Activated T-cell treated with anti-CD3 and anti-CD28 coated beads, Interleukin-2, amount 50 U/mL, for 72 hours (primary cell): ENCODE measurements around the gene PAQR7. TPM values are rescaled to one million over a fixed set of nuclear protein-coding genes. Genes with fewer than 3 reads are reported as not detected.
"Not testable (repeated sequence)": the region's sequence is repeated elsewhere in the genome, so short reads cannot be mapped to it uniquely, and the experiment has no call there.

Experiments
- ATAC-seq, 2 donors: fragments of 150-1000 bp; cut with Tn5 transposase; replicated peaks in 1 of 2; 2 replicates each; pipeline ENCODE4 v1.10.0; 2021; ENCODE audit warnings: moderate library complexity in 2 of 2, mild to moderate bottlenecking in 1 of 2
- DNase-seq, 2 donors: peaks; one replicate each; pipeline ENCODE4 v3.0.0; 2021 to 2022; ENCODE audit warnings: mixed read lengths in 1 of 2
- H3K27ac Mint-ChIP-seq: one replicate; pipeline ENCODE4 v1.8.0; 2022; ENCODE audit warnings: mild to moderate bottlenecking, moderate library complexity, mixed read lengths
- H3K27me3 Mint-ChIP-seq: one replicate; pipeline ENCODE4 v1.8.0; 2022; ENCODE audit warnings: low read depth, mixed read lengths
- H3K36me3 Mint-ChIP-seq, 2 donors: one replicate each; pipeline ENCODE4 v1.8.0; 2022; ENCODE audit warnings: mixed read lengths in 2 of 2, mild to moderate bottlenecking in 1 of 2; ENCODE audit not compliant: insufficient read depth in 2 of 2
- H3K4me1 Mint-ChIP-seq: one replicate; pipeline ENCODE4 v1.8.0; 2022; ENCODE audit warnings: low read depth, mixed read lengths
- H3K4me3 Mint-ChIP-seq, 2 donors: one replicate each; pipeline ENCODE4 v1.8.0; 2022; ENCODE audit warnings: mild to moderate bottlenecking in 2 of 2, mixed read lengths in 2 of 2, moderate library complexity in 2 of 2
- H3K9me3 Mint-ChIP-seq, 2 donors: one replicate each; pipeline ENCODE4 v1.8.0; 2022; ENCODE audit warnings: mixed read lengths in 2 of 2
- total RNA-seq, 2 donors: library from RNA; stranded (reverse); gene quantifications; one replicate each; pipeline ENCODE4 v1.2.3, GENCODE V29; 2022

PAQR7 gene
- total RNA-seq, 2 donors from 2014 or later, result 4.6 to 5.1 TPM

DNA sequence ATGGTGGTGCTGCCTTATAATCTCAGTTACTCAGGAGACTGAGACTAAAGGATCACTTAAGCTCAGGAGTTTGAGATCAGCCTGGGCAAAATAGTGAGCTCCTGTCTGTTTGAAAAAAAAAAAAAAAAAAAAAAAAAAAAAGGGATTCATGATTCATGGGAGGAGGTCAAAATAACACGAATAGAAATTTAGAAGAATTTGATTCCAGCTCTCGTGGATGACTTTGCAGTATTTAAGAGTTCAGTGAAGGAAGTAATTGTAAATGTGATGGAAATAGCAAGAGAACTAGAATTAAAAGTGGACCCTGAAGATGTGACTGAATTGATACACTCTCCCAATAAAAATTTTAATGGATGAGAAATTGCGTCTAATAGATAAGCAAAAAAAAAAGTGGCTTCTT lies 32.0 kb downstream of the PAQR7 start:
- ATAC-seq (no peak), DNase-seq (no peak)
- Mint-ChIP-seq H3K9me3 (peaks cover 3 to 4% of the 10 kb centered on the region in 2 donors), H3K4me1 (peaks cover 10% of the 10 kb centered on the region), H3K27me3 (no peaks in the 10 kb centered on the region), H3K36me3 (peaks cover 2 to 3% of the 10 kb centered on the region in 2 donors), H3K27ac (no peak overlapping the region), H3K4me3 (no peak overlapping the region)

DNA sequence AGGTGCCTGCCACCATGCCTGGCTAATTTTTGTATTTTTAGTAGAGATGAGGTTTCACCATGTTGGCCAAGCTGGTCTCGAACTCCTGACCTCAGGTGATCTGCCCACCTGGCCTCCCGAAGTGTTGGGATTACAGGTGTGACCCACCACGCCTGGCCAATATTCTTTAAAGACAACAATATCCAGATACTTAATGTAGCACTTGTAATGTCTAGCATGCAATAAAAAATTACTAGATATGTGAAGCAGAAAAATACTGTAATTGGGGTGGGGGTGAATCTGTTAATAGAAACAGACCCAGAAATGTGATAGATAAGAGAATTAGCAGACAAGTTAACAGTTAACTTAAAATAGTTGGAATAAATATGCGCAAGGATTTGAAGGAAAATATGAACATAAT lies 35.7 kb downstream of the PAQR7 start:
- not testable (repeated sequence) for H3K4me1 Mint-ChIP-seq, H3K4me3 Mint-ChIP-seq, H3K9me3 Mint-ChIP-seq, ATAC-seq, DNase-seq, H3K36me3 Mint-ChIP-seq, H3K27ac Mint-ChIP-seq, H3K27me3 Mint-ChIP-seq

DNA sequence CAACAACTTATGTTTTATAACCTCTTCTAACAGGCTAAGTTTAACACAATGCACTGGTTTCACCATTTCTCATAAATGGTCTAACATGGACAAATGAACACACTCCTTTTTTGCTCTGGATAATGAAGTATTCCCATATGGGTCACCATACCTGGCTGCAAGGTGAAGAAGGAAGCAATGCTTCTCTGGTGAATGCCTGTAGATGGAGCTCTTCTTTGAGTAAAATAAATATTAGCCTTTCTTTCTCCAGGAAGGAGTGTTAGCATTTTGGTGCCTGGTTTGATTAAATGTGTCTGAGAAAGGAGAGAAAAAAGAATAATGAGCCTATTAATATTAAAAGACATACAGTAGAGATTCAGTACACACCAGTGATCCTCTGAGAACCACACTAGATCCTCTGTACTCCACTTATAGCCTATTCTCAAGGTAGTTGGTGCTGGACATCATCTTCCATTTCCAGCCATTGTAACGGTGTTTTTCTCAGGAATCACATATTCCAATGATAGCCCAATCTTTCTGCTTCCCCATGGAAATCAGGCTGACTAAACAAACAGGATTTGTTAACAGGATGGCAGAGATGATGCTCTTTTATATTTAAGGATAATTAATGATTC lies 38.1 kb downstream of the PAQR7 start:
- H3K27me3 Mint-ChIP-seq, result no peaks in the 10 kb centered on the region
- H3K36me3 Mint-ChIP-seq, result peaks cover 2 to 13% of the 10 kb centered on the region in 2 donors
- H3K4me1 Mint-ChIP-seq, result no peaks in the 10 kb centered on the region
- ATAC-seq (no peak), DNase-seq (no peak)
- H3K27ac Mint-ChIP-seq, result no peak overlapping the region
- H3K9me3 Mint-ChIP-seq, result peaks cover 3 to 4% of the 10 kb centered on the region in 2 donors
- H3K4me3 Mint-ChIP-seq, result no peak overlapping the region

DNA sequence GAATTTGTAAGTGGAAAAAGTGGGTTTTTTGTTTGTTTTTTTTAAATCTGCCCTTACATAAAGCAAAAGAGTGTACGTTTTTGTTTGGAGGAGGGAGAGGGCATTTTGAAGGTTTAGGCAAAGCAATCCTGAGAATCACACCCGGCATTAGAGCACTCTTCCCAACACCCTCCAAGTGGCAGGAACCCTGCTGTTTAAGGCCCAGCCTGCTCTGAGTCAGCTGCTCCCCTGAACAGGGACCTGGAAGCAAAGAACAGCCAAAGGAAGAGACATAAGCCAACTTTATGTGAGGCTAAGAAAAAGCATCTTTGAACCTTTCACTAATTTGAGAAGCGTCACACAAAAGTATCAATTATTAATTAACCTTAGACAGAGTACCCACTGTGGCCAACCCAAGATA lies 38.8 kb downstream of the PAQR7 start:
- Mint-ChIP-seq H3K9me3 (peaks cover 3 to 4% of the 10 kb centered on the region in 2 donors), H3K27ac (no peak overlapping the region), H3K4me3 (no peak overlapping the region), H3K36me3 (peaks cover 2 to 14% of the 10 kb centered on the region in 2 donors), H3K27me3 (no peaks in the 10 kb centered on the region), H3K4me1 (peaks cover 1% of the 10 kb centered on the region)
- ATAC-seq (no peak), DNase-seq (no peak)

DNA sequence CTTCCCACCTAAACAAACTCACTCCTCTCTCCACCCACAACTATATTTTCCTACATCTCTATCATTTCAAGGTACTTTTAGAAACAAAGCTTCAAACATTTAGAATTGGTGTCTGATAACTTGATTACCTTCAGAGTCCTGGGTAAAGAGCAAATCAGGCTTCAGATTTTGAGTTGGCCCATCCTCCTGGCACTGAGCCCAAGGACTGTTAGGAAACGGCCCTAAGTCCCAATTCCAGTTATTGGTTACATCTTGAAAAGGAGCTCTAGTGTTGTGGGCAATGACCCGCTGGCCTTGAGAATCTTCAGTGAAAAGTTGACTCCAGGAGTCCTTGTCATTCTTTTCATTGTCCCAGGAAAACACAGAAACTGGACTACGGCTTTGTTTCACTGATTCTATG lies 40.6 kb downstream of the PAQR7 start:
- Mint-ChIP-seq H3K4me3 (no peak overlapping the region), H3K4me1 (peaks cover 5% of the 10 kb centered on the region), H3K27me3 (no peaks in the 10 kb centered on the region), H3K27ac (no peak overlapping the region), H3K9me3 (peaks cover 0 to under 1% of the 10 kb centered on the region in 2 donors), H3K36me3 (peaks cover 4 to 19% of the 10 kb centered on the region in 2 donors)
- ATAC-seq, result no peak
- DNase-seq, result no peak

DNA sequence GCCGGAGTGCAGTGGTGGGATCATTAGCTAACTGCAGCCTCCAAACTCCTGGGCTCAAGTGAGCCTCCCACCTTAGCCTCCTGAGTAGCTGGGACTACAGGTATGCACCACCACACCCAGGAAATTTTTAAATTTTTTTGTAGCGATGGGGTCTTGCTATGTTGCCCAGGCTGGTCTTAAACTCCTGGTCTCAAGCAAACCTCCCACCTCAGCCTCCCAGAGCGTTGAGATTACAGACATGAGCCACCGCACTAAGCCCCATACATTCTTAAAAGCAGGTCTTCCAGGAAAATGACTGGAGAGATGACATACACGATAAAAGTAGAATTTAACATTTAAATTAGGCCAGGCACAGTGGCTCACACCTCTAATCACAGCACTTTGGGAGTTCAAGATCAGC lies 42.4 kb downstream of the PAQR7 start:
- no peak for ATAC-seq
- Mint-ChIP-seq H3K27ac (no peak overlapping the region), H3K4me3 (no peak overlapping the region), H3K4me1 (peaks cover 5% of the 10 kb centered on the region), H3K36me3 (peaks cover 5 to 24% of the 10 kb centered on the region in 2 donors), H3K27me3 (no peaks in the 10 kb centered on the region), H3K9me3 (no peaks in the 10 kb centered on the region)
- no peak for DNase-seq

DNA sequence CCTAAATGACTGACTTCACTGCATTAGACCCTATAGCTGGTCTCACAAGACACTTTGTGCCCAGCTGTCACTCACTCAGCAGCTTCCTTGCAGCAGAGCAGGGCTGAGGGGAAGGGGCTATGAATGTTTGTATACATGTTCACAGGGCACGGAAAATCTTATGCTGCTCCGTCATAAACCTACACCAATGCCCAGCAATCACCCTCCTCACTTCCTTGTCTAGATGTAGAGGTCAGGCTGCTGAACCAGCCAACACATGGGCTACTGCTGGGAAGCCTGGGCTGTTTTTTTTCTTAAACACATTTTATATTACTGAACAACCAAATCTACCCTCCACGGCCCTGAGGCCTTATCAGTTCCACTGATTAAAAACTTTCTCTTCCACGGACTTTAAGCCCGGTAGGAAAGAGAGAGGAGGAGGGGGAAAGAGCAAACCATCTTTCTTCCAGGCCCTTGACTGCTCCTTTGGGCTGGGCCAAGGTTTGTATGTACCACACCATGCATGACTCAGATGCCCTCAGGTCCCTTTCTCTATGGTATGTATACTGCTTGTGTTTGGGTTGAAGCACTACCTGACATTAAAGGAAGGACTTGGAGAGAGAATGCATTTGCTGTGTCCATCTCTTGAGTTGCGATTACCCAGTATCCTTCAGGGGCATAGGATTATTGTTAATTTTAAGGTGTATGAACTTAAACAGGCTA lies 43.0 kb downstream of the PAQR7 start:
- H3K4me1 Mint-ChIP-seq, result peaks cover 5% of the 10 kb centered on the region
- H3K9me3 Mint-ChIP-seq, result no peaks in the 10 kb centered on the region
- no peak overlapping the region for H3K4me3 Mint-ChIP-seq
- no peak overlapping the region for H3K27ac Mint-ChIP-seq
- H3K36me3 Mint-ChIP-seq, result peaks cover 5 to 27% of the 10 kb centered on the region in 2 donors
- ATAC-seq (no peak), DNase-seq (no peak)
- no peaks in the 10 kb centered on the region for H3K27me3 Mint-ChIP-seq

DNA sequence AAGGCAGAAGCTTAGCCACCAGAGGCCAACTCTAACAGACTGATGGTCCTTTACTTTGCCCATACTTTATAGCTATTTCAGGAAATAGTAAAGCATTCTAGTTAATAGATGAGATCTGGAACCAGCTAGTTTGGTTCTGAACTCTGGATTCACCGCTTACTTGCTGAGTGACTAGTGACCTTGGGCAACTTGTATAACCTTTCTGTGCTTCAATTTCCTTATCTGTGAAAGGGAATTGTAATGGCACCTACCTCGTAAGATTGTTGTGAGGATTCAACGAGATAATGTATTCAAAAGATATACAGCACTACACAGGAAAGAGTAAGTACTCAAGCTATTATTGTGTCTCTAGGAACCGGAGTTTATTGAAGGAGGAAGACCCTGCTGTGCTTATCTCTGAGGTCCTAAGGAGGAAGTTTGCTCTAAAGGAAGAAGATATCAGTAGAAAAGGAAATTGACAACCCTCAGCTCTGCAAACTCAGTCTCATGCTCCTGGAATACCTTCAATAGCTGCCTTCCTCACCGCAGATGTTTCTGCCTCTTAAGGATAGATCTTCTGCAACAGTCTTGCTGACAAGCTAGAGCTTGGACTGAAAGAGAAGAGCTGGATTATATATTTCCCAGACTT lies 43.8 kb downstream of the PAQR7 start:
- DNase-seq (no peak), ATAC-seq (no peak)
- H3K27ac Mint-ChIP-seq, result no peak overlapping the region
- H3K27me3 Mint-ChIP-seq, result no peaks in the 10 kb centered on the region
- peaks cover 5% of the 10 kb centered on the region for H3K4me1 Mint-ChIP-seq
- peaks cover 5 to 27% of the 10 kb centered on the region in 2 donors for H3K36me3 Mint-ChIP-seq
- no peaks in the 10 kb centered on the region for H3K9me3 Mint-ChIP-seq
- H3K4me3 Mint-ChIP-seq, result no peak overlapping the region

DNA sequence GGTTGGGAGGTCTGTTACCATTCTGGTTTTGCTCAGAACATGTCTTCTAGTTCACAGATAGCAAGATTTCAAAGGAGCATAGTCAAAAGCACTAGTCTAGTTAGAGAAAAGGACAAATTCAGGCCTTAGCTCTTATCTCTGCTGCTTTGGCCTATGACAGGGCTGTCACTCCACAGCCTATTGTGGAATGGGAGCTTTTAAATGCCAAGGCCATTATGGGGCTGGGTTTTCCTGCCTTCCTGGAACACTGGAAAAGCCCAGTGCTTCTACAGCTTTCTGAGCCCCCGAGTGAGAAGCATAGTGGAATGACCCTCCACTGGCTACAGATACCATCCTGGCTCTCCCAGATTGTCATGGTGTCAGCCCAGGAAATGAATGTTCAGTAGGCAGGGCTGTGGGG lies 46.5 kb downstream of the PAQR7 start:
- Mint-ChIP-seq H3K4me3 (no peak overlapping the region), H3K27me3 (no peaks in the 10 kb centered on the region), H3K4me1 (peaks cover 5% of the 10 kb centered on the region), H3K27ac (no peak overlapping the region), H3K36me3 (peaks cover 5 to 20% of the 10 kb centered on the region in 2 donors), H3K9me3 (no peaks in the 10 kb centered on the region)
- ATAC-seq, result no peak
- DNase-seq, result no peak

DNA sequence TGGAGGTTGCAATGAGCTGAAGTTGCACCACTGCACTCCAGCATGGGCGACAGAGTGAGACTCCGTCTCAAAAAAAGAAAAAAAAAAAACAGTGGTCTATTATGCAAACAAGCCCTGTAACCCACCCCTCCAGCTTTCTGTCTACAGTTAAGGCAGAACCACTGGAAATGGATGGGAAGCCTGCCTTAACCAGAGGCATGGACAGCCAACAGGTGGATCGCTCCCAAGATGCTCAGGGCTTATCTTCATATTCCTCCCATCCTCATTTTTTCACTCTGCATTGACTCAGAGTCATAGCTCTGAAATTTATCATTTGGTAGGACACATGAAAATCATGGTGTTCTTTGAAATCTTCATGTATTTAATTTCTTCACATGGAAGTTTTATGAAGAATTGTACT lies 47.0 kb downstream of the PAQR7 start:
- H3K27ac Mint-ChIP-seq, result no peak overlapping the region
- H3K9me3 Mint-ChIP-seq, result no peaks in the 10 kb centered on the region
- H3K4me1 Mint-ChIP-seq, result peaks cover 5% of the 10 kb centered on the region
- ATAC-seq (no peak), DNase-seq (no peak)
- H3K27me3 Mint-ChIP-seq, result no peaks in the 10 kb centered on the region
- peaks cover 5 to 16% of the 10 kb centered on the region in 2 donors for H3K36me3 Mint-ChIP-seq
- no peak overlapping the region for H3K4me3 Mint-ChIP-seq

DNA sequence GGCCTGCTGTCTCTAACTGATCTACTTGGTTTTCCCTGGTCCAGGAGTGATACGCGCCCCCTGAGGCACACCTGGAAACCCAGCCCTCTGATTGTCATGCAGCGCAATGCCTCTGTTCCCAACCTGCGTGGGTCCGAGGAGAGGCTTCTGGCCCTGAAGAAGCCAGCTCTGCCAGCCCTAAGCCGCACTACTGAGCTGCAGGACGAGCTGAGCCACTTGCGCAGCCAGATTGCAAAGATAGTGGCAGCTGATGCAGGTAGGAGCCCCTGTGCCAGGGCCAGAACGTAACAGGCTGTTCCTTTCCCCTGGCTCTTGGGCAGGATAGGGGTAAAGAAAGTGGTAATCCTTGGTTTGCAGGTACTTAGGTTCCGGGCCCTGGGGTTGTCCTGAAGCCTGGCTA lies 48.9 kb downstream of the PAQR7 start:
- ATAC-seq (no peak), DNase-seq (no peak)
- H3K27ac Mint-ChIP-seq, result no peak overlapping the region
- peaks cover 5 to 16% of the 10 kb centered on the region in 2 donors for H3K36me3 Mint-ChIP-seq
- peaks cover 11% of the 10 kb centered on the region for H3K4me1 Mint-ChIP-seq
- no peak overlapping the region for H3K4me3 Mint-ChIP-seq
- H3K27me3 Mint-ChIP-seq, result no peaks in the 10 kb centered on the region
- H3K9me3 Mint-ChIP-seq, result no peaks in the 10 kb centered on the region

DNA sequence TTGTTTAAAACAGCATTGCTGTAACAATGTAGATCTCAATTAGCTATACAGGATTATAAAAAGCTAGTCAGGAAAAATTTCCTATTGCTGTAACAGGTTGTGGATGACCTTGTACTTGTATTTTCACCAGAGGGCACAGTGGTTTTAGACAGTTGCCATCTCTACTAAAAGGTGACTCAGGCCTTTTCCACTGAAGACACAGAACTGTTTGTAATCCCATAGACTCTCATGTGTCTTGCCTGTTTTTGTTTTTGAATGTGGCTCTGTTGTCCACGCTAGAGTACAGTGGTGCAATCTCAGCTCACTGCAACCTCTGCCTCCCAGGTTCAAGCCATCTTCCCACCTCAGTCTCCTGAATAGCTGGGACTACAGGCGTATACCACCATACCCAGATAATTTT lies 49.9 kb downstream of the PAQR7 start:
- H3K9me3 Mint-ChIP-seq, result no peaks in the 10 kb centered on the region
- ATAC-seq, result no peak
- H3K36me3 Mint-ChIP-seq, result peaks cover 3 to 14% of the 10 kb centered on the region in 2 donors
- DNase-seq, result no peak
- no peaks in the 10 kb centered on the region for H3K27me3 Mint-ChIP-seq
- H3K4me3 Mint-ChIP-seq, result no peak overlapping the region
- H3K27ac Mint-ChIP-seq, result no peak overlapping the region
- H3K4me1 Mint-ChIP-seq, result peaks cover 18% of the 10 kb centered on the region

DNA sequence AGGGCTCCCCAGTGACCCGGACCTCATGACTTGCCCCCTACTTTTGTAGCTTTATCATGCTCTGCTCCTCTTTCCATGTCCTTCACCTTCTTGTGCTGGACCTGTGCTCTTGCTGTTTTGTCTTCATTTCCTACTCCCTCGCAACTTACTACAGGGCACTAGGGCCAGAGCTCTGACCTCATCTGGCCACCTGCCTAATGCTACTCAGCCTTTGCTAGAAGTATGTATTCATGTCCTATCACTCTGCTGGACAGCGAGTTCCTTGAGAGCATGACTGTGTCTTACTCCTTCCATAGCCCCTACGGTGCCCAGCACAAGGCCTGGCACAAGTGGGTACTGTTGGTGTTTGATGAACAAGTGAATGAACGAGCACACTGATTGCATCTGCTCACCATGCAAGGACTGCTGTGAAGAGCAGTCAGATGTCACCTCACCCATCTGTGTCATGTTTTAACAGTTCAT lies 53.8 kb downstream of the PAQR7 start:
- peak overlapping the region; percentile 88 to 93 for H3K4me3 Mint-ChIP-seq
- peaks cover 5 to 8% of the 10 kb centered on the region in 2 donors for H3K36me3 Mint-ChIP-seq

More for the DNA sequence above, 53.8 kb downstream of the PAQR7 start:
- Mint-ChIP-seq H3K4me1 (peaks cover 37% of the 10 kb centered on the region), H3K27me3 (no peaks in the 10 kb centered on the region), H3K27ac (peak overlapping the region; percentile 78), H3K9me3 (no peaks in the 10 kb centered on the region)
- no peak for ATAC-seq
- DNase-seq, result no peak
